Testis (tissue), 3 donors: ENCODE data around the gene TIMM8B. TPM values are rescaled to one million over a fixed set of nuclear protein-coding genes. Genes with fewer than 3 reads are reported as not detected.
"Not testable (repeated sequence)": the region's sequence is repeated elsewhere in the genome, so short reads cannot be mapped to it uniquely, and the experiment has no call there.

Experiments used
- DNase-seq: peaks from one replicate; pipeline ENCODE4 v3.0.0-alpha.2; 2019
- H3K27ac ChIP-seq, 2 donors: fragments of 200-600 bp; sonication (generic); one replicate each; pipeline ENCODE4 v1.5.1; 2019
- H3K27me3 ChIP-seq: fragments of 200-600 bp; sonication (generic); one replicate; pipeline ENCODE4 v1.5.1; 2019
- H3K36me3 ChIP-seq: fragments of 200-600 bp; sonication (generic); one replicate; pipeline ENCODE4 v1.5.1; 2017; ENCODE audit warnings: low read depth; ENCODE audit errors: missing control alignments
- H3K4me1 ChIP-seq: fragments of 200-600 bp; sonication (generic); one replicate; pipeline ENCODE4 v1.5.1; 2019
- H3K4me3 ChIP-seq, 2 donors: fragments of 200-600 bp; sonication (generic); one replicate each; pipeline ENCODE4 v1.5.1; 2017 to 2019
- H3K9me3 ChIP-seq: fragments of 200-600 bp; sonication (generic); one replicate; pipeline ENCODE4 v1.5.1; 2017
- CTCF ChIP-seq, 3 experiments: fragments of 450-650 bp in 2 of 3; fragments of 200-600 bp in 1 of 3; sonication (generic) in 1 of 3; IDR thresholded peaks; one replicate each; pipeline ENCODE4 v1.5.1; 2016 to 2019; ENCODE audit warnings: antibody characterized with exemption in 3 of 3, mild to moderate bottlenecking in 2 of 3, moderate library complexity in 1 of 3
- POLR2A ChIP-seq: fragments of 450-650 bp; IDR thresholded peaks from one replicate; pipeline ENCODE4 v1.6.1; 2017; ENCODE audit warnings: antibody characterized with exemption, mild to moderate bottlenecking, moderate library complexity
- WGBS, 2 donors: methylation state at CpG; one replicate each; pipeline ENCODE4 v1.1.5; 2018; 5-methylcytosine and 5-hydroxymethylcytosine counted together
- intact Hi-C: fragments of 100-400 bp; cut with DNase I; formaldehyde crosslinking; loops from one replicate; pipeline ENCODE4 v1.15.1; 2023; ENCODE audit warnings: low total_unique reads
- polyA plus RNA-seq: library from polyadenylated mRNA; stranded (reverse); fragments of 350-450 nt; fragmentation: Illumina TruSeq; extraction: RNeasy Lipid Tissue Mini Kit (QIAGEN cat#74804); gene quantifications from one replicate; pipeline ENCODE4 v1.2.3, GENCODE V29; 2014; ENCODE audit warnings: low read depth, low replicate concordance; ENCODE audit not compliant: insufficient read depth
- total RNA-seq, 2 donors: library from RNA; depleted of rRNA; stranded (reverse); fragments of >200 nt; gene quantifications; one replicate each; pipeline ENCODE4 v1.2.3, GENCODE V29; 2016

TIMM8B gene
- total and polyA plus RNA-seq, 3 donors from 2014 or later = 50.9 to 72.4 (median 61.3) TPM

DNA sequence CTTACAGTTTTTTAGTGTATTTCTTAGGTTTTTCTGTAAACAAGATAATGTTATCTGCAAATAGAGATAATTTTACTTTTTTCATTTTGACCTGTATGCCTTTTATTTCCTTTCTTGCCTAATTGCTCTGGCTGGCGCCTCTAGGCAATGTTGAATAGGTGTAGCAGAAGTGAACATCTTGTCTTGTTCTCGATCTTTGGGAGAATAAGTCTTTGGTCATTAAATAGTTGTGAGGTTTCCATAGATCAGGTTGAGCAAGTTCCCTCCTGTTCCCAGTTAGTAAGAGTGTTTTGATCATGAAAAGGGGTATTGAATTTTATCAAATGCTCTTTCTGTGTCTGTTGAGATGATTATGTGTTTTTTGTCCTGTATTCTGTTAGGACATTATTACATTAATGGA is 36.8 kb downstream of the TIMM8B start:
- Histone ChIP-seq H3K36me3 (no peaks in the 10 kb centered on the region), H3K4me1 (no peaks in the 10 kb centered on the region), H3K4me3 (no peak overlapping the region), H3K9me3 (no peaks in the 10 kb centered on the region), H3K27ac (no peak overlapping the region), H3K27me3 (no peaks in the 10 kb centered on the region)
- intact Hi-C loops = no loop called here
- WGBS, 2 donors = 47 to 48% methylated on average over 2 of the region's 2 CpGs
- no peak for DNase-seq
- no peak for TF ChIP-seq CTCF (IDR thresholded peaks at IDR 0.05)
- TF ChIP-seq POLR2A = no peak

- H3K9me3 ChIP-seq, H3K4me1 ChIP-seq, DNase-seq, H3K27ac ChIP-seq, H3K4me3 ChIP-seq, H3K36me3 ChIP-seq, intact Hi-C loops, H3K27me3 ChIP-seq: not testable (repeated sequence)
- WGBS, 2 donors = 94 to 95% methylated on average over 3 of the region's 3 CpGs
Observed at GRCh38 chr11:112048256-112048655, 38.3 kb downstream of the TIMM8B start.

- H3K27me3 ChIP-seq, intact Hi-C loops, DNase-seq, H3K4me3 ChIP-seq, H3K27ac ChIP-seq, H3K9me3 ChIP-seq, H3K36me3 ChIP-seq, H3K4me1 ChIP-seq: not testable (repeated sequence)
- 93 to 100% methylated on average over 2 of the region's 2 CpGs for WGBS, 2 donors
Observed at GRCh38 chr11:112046647-112047046, 39.9 kb downstream of the TIMM8B start.

GRCh38 chr11:112044961-112045360 is 41.6 kb downstream of the TIMM8B start:
- no peaks in the 10 kb centered on the region for H3K36me3 ChIP-seq
- TF ChIP-seq CTCF (IDR thresholded peaks at IDR 0.05) (no peak), POLR2A (no peak)
- no peaks in the 10 kb centered on the region for H3K27me3 ChIP-seq
- 90 to 93% methylated on average over 4 of the region's 4 CpGs for WGBS, 2 donors
- intact Hi-C loops = no loop called here
- no peaks in the 10 kb centered on the region for H3K4me1 ChIP-seq
- H3K27ac ChIP-seq = no peak overlapping the region
- H3K4me3 ChIP-seq = no peak overlapping the region
- DNase-seq = no peak
- H3K9me3 ChIP-seq = no peaks in the 10 kb centered on the region

DNA sequence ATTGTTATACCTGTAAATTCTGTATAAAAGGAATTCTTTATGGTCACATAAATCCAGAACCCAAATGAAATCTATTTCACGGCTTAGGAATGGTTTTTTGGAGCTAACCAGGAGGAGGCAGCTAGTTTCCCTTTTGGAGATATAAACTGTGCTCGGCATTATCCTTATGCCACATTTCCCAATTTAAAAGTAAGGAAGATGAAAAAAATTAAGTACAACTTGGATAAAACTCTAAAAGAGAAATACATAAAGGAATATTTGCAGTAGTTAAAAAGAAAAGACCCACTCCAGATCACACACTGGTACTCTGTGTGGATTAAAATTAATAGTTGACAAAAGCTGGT is 43.6 kb downstream of the TIMM8B start:
- H3K36me3 ChIP-seq = no peaks in the 10 kb centered on the region
- no peak overlapping the region for H3K27ac ChIP-seq
- H3K4me3 ChIP-seq = no peak overlapping the region
- TF ChIP-seq CTCF (IDR thresholded peaks at IDR 0.05) (no peak), POLR2A (no peak)
- no peak for DNase-seq
- H3K27me3 ChIP-seq = no peaks in the 10 kb centered on the region
- intact Hi-C loops = no loop called here
- H3K4me1 ChIP-seq = no peaks in the 10 kb centered on the region
- H3K9me3 ChIP-seq = no peaks in the 10 kb centered on the region
- 91 to 95% methylated on average over 2 of the region's 2 CpGs for WGBS, 2 donors

- no peak overlapping the region for H3K4me3 ChIP-seq
- no peak overlapping the region for H3K27ac ChIP-seq
- no peaks in the 10 kb centered on the region for H3K4me1 ChIP-seq
- WGBS, 2 donors = 74 to 83% methylated on average over 6 of the region's 6 CpGs
- intact Hi-C loops = no loop called here
- H3K27me3 ChIP-seq = no peaks in the 10 kb centered on the region
- TF ChIP-seq CTCF (IDR thresholded peaks at IDR 0.05) = no peak
- H3K36me3 ChIP-seq = no peaks in the 10 kb centered on the region
- no peaks in the 10 kb centered on the region for H3K9me3 ChIP-seq
- DNase-seq = no peak
Observed at GRCh38 chr11:112042161-112042960, 44.2 kb downstream of the TIMM8B start.
